K562 (cell line): Measurements from ENCODE around the gene POP5. TPM values are rescaled to one million over a fixed set of nuclear protein-coding genes. Genes with fewer than 3 reads are reported as not detected.

ENCODE experiments used
- CEBPZ ChIP-seq: fragments of 150-350 bp; IDR thresholded peaks from 2 replicates; pipeline ENCODE4 v1.6.1; 2014; ENCODE audit warnings: low read depth, mild to moderate bottlenecking, low read length, borderline replicate concordance
- GTF2B ChIP-seq: IDR thresholded peaks from 2 replicates; pipeline ENCODE4 v1.6.1; 2011; ENCODE audit not compliant: insufficient read length; ENCODE audit errors: extremely low read depth
- HEY1 ChIP-seq: fragments of 250-450 bp; sonication (Bioruptor Pico); IDR thresholded peaks from 2 replicates; pipeline ENCODE4 v1.5.0; 2020; ENCODE audit warnings: mild to moderate bottlenecking, moderate library complexity, borderline replicate concordance
- IRF2 ChIP-seq: sonication (generic); formaldehyde crosslinking; IDR thresholded peaks from 2 replicates; pipeline ENCODE4 v1.8.1; 2022; ENCODE audit warnings: mild to moderate bottlenecking, missing genetic modification reagents
- MEF2D ChIP-seq: conservative IDR thresholded peaks from 2 replicates; pipeline ENCODE4 v1.6.1; 2016; ENCODE audit warnings: low read depth, missing genetic modification characterization, missing compliant biosample characterization
- MEIS2 ChIP-seq: fragments of 450-650 bp; IDR thresholded peaks from 2 replicates; pipeline ENCODE4 v1.6.1; 2014; ENCODE audit warnings: mild to moderate bottlenecking; ENCODE audit not compliant: partially characterized antibody
- NEUROD1 ChIP-seq: fragments of 150-350 bp; IDR thresholded peaks from 2 replicates; pipeline ENCODE4 v1.6.1; 2014; ENCODE audit warnings: borderline replicate concordance, low read length, low read depth; ENCODE audit not compliant: partially characterized antibody
- NFE2L1 ChIP-seq: fragments of 450-650 bp; IDR thresholded peaks from 2 replicates; pipeline ENCODE4 v1.6.1; 2016; ENCODE audit warnings: missing genetic modification characterization, low read depth, mild to moderate bottlenecking, missing compliant biosample characterization, moderate library complexity, borderline replicate concordance
- NR2C2 ChIP-seq, 2 experiments: fragments of 200-800 bp in 1 of 2; sonication (Bioruptor generic) in 1 of 2; sonication (generic) in 1 of 2; formaldehyde crosslinking in 1 of 2; IDR thresholded peaks; 2 replicates each; pipeline versions ENCODE4 v1.6.1 to v1.8.0; 2016 to 2022; ENCODE audit warnings: mild to moderate bottlenecking in 1 of 2, missing compliant biosample characterization in 1 of 2, missing genetic modification characterization in 1 of 2, missing genetic modification reagents in 1 of 2
- REST ChIP-seq, 2 experiments: fragments of 450-650 bp; formaldehyde crosslinking in 1 of 2; IDR thresholded peaks; 2 replicates each; pipeline versions ENCODE4 v1.4.0 to v1.6.1; 2014 to 2020; ENCODE audit warnings: mild to moderate bottlenecking in 2 of 2, borderline replicate concordance in 1 of 2, low read depth in 1 of 2
- SP1 ChIP-seq: sonication (generic); formaldehyde crosslinking; IDR thresholded peaks from 2 replicates; pipeline ENCODE4 v1.8.1; 2022; ENCODE audit warnings: mild to moderate bottlenecking, missing genetic modification reagents
- SUPT5H ChIP-seq: fragments of 450-650 bp; IDR thresholded peaks from 2 replicates; pipeline ENCODE4 v1.6.1; 2016
- TGIF2 ChIP-seq: sonication (generic); formaldehyde crosslinking; IDR thresholded peaks from 2 replicates; pipeline ENCODE4 v1.8.1; 2022; ENCODE audit warnings: mild to moderate bottlenecking, missing genetic modification reagents, moderate library complexity
- TRIM28 ChIP-seq: fragments of 450-650 bp; IDR thresholded peaks from 2 replicates; pipeline ENCODE4 v1.6.1; 2017
- ZFPM2 ChIP-seq: fragments of 250-450 bp; sonication (Bioruptor Pico); IDR thresholded peaks from 2 replicates; pipeline ENCODE4 v1.5.1; 2022; ENCODE audit warnings: mild to moderate bottlenecking
- ZNF717 ChIP-seq: fragments of 250-450 bp; sonication (Bioruptor Pico); IDR thresholded peaks from 2 replicates; pipeline ENCODE4 v1.5.0; 2021
- polyA plus RNA-seq, 8 experiments: library from polyadenylated mRNA; depleted of rRNA in 4 of 8; stranded (reverse) in 5 of 8; unstranded in 3 of 8; fragments of >200 nt; fragmentation: Nextera tagmentation in 2 of 8; fragmentation: Illumina TruSeq in 1 of 8; extraction: Ambion mirVana in 2 of 8; extraction: Trizol in 1 of 8; gene quantifications; 2 replicates each; pipeline versions ENCODE4 v1.2.1 to v1.2.3, GENCODE V29; 2011 to 2014; ENCODE audit warnings: inconsistent platforms in 1 of 8, missing spikeins in 1 of 8
- total RNA-seq, 7 experiments: library from RNA; depleted of rRNA in 6 of 7; stranded (reverse); fragments of >200 nt in 6 of 7; fragmentation: Illumina TruSeq in 2 of 7; extraction: Trizol in 2 of 7; gene quantifications; 2 replicates each; pipeline versions ENCODE4 v1.2.1 to v1.2.3, GENCODE V29; 2011 to 2021; ENCODE audit warnings: low replicate concordance in 1 of 7

Gene POP5
- total and polyA plus RNA-seq, 9 of the 15 experiments (the other 6 are each of a cell fraction or from before 2014, with no cell fraction given): 57.5 to 253 (median 73.8) TPM

- TF ChIP-seq REST (IDR thresholded peaks at IDR 0.05; ENCODE audit: borderline replicate concordance): peak; percentile 35; the same call in 1 of the 2 replicates
- TF ChIP-seq REST (CRISPR knock-in tag; IDR thresholded peaks at IDR 0.05; ENCODE audit: low read depth): no peak
- TF ChIP-seq MEIS2: peak; percentile 97
- TF ChIP-seq ZFPM2 (CRISPR knock-in tag): no peak
- TF ChIP-seq SP1 (CRISPR knock-in tag): peak; percentile 70
- peak; percentile 74 for TF ChIP-seq NEUROD1
- TF ChIP-seq NR2C2 (CRISPR knock-in tag; IDR thresholded peaks at IDR 0.05): no peak
- TF ChIP-seq NR2C2 (tag; IDR thresholded peaks at IDR 0.05): peak; percentile 77
- peak; percentile 91 for TF ChIP-seq MEF2D (tag)
- no peak for TF ChIP-seq SUPT5H
- TF ChIP-seq ZNF717 (CRISPR knock-in tag): no peak
- TF ChIP-seq IRF2: no peak
- no peak for TF ChIP-seq TGIF2
- TF ChIP-seq NFE2L1 (tag): no peak
- peak; percentile 91; the same call in 1 of the 2 replicates for TF ChIP-seq HEY1 (CRISPR knock-in tag)
- peak; percentile 70 for TF ChIP-seq TRIM28
- no peak for TF ChIP-seq GTF2B
- no peak for TF ChIP-seq CEBPZ
Measured at GRCh38 chr12:120540445-120540844, 40.8 kb downstream of the POP5 start (continued).
